SK-N-DZ (cell line): ENCODE results near the gene WSB1.
"Not testable (repeated sequence)": the region's sequence is repeated elsewhere in the genome, so short reads cannot be mapped to it uniquely, and the experiment has no call there.

Experiments
- DNase-seq: peaks from one replicate; pipeline ENCODE4 v3.0.0-alpha.2; 2015; ENCODE audit warnings: low spot score

WSB1 gene

GRCh38 chr17:27279132-27279531, 14.8 kb upstream of the WSB1 start:
- DNase-seq: not testable (repeated sequence)

GRCh38 chr17:27280527-27280926, 13.4 kb upstream of the WSB1 start:
- no peak for DNase-seq

- no peak for DNase-seq
Measured at GRCh38 chr17:27281438-27281837, 12.5 kb upstream of the WSB1 start.

- DNase-seq: no peak
Measured at GRCh38 chr17:27282054-27282551, 11.8 kb upstream of the WSB1 start.

- no peak for DNase-seq
Measured at GRCh38 chr17:27283060-27283459, 10.9 kb upstream of the WSB1 start.

GRCh38 chr17:27283751-27284150, 10.2 kb upstream of the WSB1 start:
- DNase-seq: no peak

- no peak for DNase-seq
Measured at GRCh38 chr17:27284811-27285415, 9.0 kb upstream of the WSB1 start.

- no peak for DNase-seq
Measured at GRCh38 chr17:27285516-27285915, 8.4 kb upstream of the WSB1 start.

GRCh38 chr17:27288183-27288582, 5.7 kb upstream of the WSB1 start:
- DNase-seq: no peak

- DNase-seq: no peak
Measured at GRCh38 chr17:27289856-27290255, 4.1 kb upstream of the WSB1 start.

GRCh38 chr17:27290916-27291598, 2.9 kb upstream of the WSB1 start:
- no peak for DNase-seq

GRCh38 chr17:27293359-27293897, 486 bp upstream of the WSB1 start:
- peak; percentile 17 for DNase-seq

- DNase-seq: peak; percentile 58
Measured at GRCh38 chr17:27294689-27295630, 1.0 kb downstream of the WSB1 start.

- DNase-seq: no peak
Measured at GRCh38 chr17:27295945-27296344, 2.0 kb downstream of the WSB1 start.

GRCh38 chr17:27296428-27296979, 2.6 kb downstream of the WSB1 start:
- DNase-seq: no peak

GRCh38 chr17:27299384-27300049, 5.6 kb downstream of the WSB1 start:
- DNase-seq: no peak

GRCh38 chr17:27303734-27304133, 9.8 kb downstream of the WSB1 start:
- DNase-seq: no peak

GRCh38 chr17:27306276-27306835, 12.4 kb downstream of the WSB1 start:
- no peak for DNase-seq

- no peak for DNase-seq
Measured at GRCh38 chr17:27310565-27311110, 16.7 kb downstream of the WSB1 start.

GRCh38 chr17:27313301-27313700, 19.4 kb downstream of the WSB1 start:
- no peak for DNase-seq
